Measurements from ENCODE around the gene TRAPPC2. TPM values are rescaled to one million over a fixed set of nuclear protein-coding genes. Genes with fewer than 3 reads are reported as not detected.

The TRAPPC2 gene
- total RNA-seq, 4 donors from 2014 or later: 5.9 to 16.5 (median 9.2) TPM

DNA sequence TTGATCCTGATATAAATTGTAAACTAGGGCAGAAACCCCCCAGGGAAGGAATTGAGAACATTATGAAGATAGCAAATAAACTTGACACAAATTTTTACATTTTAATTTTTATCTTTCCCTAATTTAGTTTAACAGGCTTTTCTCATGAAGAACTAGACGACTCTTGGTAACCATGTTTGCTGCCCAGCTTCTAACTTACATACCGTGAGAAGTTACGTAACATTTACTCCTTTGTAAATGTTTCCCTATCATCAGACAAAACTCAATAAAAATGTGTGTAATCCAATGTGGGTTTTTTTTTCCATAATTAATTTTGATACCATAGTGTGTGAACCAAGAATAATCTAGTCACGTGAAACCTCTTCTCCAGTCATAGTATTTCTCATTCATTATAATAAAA, 34.5 kb upstream of the TRAPPC2 start:
- TF ChIP-seq, protein P1, sequence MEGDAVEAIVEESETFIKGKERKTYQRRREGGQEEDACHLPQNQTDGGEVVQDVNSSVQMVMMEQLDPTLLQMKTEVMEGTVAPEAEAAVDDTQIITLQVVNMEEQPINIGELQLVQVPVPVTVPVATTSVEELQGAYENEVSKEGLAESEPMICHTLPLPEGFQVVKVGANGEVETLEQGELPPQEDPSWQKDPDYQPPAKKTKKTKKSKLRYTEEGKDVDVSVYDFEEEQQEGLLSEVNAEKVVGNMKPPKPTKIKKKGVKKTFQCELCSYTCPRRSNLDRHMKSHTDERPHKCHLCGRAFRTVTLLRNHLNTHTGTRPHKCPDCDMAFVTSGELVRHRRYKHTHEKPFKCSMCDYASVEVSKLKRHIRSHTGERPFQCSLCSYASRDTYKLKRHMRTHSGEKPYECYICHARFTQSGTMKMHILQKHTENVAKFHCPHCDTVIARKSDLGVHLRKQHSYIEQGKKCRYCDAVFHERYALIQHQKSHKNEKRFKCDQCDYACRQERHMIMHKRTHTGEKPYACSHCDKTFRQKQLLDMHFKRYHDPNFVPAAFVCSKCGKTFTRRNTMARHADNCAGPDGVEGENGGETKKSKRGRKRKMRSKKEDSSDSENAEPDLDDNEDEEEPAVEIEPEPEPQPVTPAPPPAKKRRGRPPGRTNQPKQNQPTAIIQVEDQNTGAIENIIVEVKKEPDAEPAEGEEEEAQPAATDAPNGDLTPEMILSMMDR (IDR thresholded peaks at IDR 0.05; ENCODE audit: low read depth): no peak

DNA sequence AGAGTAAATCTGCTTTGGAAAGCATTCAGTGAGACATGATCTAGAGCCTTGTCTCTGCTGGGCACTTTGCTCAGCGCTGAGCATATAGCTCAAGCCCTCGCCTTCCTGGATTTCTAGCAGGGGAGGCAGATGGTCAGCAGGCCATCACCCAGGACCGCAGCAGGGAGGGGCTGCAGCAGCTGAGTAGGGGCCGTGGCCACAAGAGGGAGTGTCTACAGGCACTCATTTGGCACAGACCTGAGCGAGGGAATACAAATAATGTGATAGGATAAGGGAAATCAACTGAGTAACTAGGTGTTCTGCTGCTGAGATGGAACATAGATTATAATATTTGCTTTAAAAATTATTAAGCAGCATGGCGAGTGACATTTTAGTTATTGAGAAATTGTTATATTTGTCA, 30.3 kb upstream of the TRAPPC2 start:
- TF ChIP-seq, protein P1 (IDR thresholded peaks at IDR 0.05; ENCODE audit: low read depth): no peak

DNA sequence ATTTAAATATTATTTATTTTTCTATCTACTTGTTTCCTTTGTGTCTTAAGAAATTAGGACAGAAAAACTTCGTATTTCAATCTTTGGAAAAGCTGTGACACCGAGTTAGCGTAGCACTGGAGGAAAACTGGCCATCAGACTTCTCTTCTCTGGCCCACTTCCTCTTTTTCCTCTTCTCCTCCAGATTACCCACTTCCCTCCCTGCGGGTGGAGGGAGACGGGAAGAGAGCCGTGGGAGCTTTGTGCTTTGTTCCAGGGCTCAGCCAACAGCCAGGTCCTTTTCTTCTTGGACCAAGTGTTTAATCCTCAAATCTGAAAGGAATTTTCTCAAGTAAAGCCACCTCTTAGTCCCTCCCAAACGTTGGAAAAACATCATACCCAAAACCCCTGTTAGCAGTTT, 29.9 kb upstream of the TRAPPC2 start:
- TF ChIP-seq, protein P1 (IDR thresholded peaks at IDR 0.05; ENCODE audit: low read depth): no peak

DNA sequence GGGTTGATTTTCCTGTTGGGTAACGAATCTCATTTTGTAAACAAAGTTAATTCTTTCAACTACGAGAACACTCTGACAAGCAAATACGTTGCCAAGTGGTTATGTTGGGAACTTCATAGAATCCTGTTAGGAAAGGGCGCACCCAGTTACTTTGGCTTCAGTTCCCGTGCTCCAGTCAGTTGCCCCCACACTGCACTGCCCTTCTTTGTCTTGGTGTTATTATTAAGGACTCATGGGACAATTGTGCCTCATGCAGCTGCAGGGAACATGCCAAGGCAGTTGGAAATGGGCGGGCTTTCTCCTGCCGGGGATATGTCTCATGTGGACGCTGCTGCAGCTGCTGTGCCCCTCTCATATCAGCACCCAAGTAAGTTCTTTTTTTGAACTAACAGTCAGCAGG, 29.1 kb upstream of the TRAPPC2 start:
- TF ChIP-seq, protein P1 (IDR thresholded peaks at IDR 0.05; ENCODE audit: low read depth): no peak

DNA sequence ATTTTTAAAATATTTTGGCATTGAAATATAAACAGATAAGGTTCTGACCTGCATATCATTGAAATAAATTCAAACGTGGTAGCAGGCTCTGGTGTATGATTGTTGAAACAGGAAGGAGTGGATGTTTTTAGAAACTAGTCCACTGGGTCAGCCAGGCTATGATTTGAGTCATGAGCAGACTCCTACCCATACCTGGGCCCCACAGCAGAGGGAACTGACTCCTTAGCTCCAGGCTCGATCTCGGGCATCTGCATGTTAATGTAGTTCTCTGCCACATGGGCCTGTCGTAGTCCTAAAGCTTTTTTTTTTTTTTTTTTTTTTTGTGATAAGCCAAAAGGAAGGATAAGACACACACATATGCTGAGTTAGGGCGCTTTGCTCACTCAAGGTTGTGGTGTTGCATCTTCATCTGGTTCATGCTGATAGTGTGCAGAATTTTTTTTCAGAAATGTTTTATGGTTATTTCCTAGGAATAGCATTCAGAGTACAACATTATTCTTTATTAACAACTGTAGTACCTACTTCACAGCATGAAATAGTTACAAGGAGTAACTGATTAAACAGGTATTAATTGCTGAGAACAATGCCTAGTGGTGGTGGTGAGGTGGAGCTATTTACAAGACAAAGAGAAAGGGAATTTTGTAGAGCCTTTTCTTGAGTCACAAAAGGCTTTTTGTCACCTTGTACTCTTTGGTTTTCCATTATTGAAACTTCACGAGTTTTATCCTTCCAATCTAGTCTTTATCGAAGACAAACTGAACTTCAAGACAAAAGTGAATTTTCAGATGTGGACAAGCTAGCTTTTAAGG, 27.4 kb upstream of the TRAPPC2 start:
- TF ChIP-seq, protein P1 (IDR thresholded peaks at IDR 0.05; ENCODE audit: low read depth): no peak

DNA sequence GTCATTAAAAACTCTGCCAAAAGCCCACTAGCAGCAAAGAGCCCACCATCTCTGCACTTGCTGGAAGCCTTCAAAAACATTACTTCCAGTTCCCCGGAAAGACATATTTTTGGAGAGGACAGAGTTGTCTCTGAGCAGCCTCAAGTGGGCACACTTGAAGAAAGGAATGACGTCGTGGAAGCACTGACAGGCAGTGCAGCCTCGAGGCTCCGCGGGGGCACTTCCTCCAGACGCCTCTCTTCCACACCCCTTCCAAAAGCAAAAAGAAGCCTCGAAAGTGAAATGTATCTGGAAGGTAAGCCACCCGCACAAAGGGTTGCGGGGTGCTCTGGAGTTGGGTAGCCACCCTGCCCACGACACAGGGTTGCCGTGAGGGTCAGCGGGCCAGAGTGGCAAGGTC, 26.0 kb upstream of the TRAPPC2 start:
- TF ChIP-seq, protein P1 (IDR thresholded peaks at IDR 0.05; ENCODE audit: low read depth): no peak

DNA sequence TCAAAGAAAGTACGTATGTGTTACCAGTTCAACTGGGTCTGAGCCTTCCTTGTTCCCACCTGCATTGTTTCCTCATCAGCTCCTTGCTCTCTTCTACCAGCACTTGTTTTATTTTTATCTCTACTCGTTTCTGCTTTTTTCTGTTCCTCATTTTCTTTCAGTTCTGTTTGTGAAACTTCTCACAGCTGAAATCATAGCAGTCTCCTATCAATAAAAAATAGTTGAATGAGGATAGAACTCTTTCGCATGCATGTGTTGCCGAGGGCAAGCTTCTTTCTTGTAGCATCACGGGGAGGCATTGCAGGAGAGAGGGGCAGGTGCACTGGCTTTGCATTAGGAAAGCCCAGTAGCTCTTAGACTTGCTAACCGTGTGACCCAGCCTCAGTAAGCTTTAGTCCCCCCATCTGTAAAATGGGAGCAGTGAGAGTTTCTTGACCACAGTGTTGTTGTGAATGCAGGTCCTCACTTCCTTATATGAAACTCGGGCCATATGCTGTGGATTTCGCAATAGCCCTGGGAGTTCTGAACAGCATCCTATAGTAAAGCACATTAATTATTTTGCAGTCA, 24.8 kb upstream of the TRAPPC2 start:
- TF ChIP-seq, protein P1 (IDR thresholded peaks at IDR 0.05; ENCODE audit: low read depth): no peak
